PFSK-1 (cell line): ENCODE measurements around the gene CPD.

Experiments
- FOXP2 ChIP-seq: optimal IDR thresholded peaks from 2 replicates; pipeline ENCODE3; 2011; ENCODE audit warnings: borderline replicate concordance, control low read depth, inconsistent platforms; ENCODE audit not compliant: insufficient read depth; ENCODE audit errors: extremely low read length, extremely low read depth
- SIN3A ChIP-seq: IDR thresholded peaks from 2 replicates; pipeline ENCODE4 v1.6.1; 2012; ENCODE audit warnings: mild to moderate bottlenecking, low read length, moderate library complexity, borderline replicate concordance; ENCODE audit not compliant: insufficient read depth
- TAF1 ChIP-seq: IDR thresholded peaks from 2 replicates; pipeline ENCODE4 v1.6.1; 2012; ENCODE audit warnings: low read length, control low read depth, borderline replicate concordance; ENCODE audit not compliant: insufficient read depth
- TF ChIP-seq, protein P1 (sequence below), 2 experiments: IDR thresholded peaks; 2 replicates each; pipeline versions ENCODE4 v1.6.1 to v1.8.0; 2011 to 2012; ENCODE audit warnings: low read depth in 2 of 2, low read length in 2 of 2, control low read depth in 1 of 2, inconsistent platforms in 1 of 2, mild to moderate bottlenecking in 1 of 2, moderate library complexity in 1 of 2; ENCODE audit not compliant: insufficient read depth in 1 of 2

DNA sequence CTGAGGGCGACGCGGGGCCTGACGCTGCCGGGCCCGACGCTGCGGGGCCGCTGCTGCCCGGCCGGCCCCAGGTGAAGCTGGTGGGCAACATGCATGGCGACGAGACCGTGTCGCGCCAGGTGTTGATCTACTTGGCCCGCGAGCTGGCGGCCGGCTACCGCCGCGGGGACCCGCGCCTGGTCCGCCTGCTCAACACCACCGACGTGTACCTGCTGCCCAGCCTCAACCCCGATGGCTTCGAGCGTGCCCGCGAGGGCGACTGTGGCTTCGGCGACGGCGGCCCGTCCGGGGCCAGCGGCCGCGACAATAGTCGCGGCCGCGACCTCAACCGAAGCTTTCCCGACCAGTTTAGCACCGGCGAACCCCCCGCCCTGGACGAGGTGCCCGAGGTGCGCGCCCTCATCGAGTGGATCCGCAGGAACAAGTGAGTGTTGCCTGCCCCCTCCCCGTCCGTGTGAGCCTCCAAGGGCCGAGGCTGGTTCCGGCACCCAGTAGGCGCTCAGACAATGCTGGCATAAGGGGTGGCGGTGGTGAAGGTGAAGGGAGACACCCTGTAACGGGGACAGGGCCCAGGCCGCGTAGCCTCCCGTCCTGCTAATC lies 676 bp downstream of the CPD start:
- TF ChIP-seq SIN3A (no peak), TAF1 (no peak), FOXP2 (peak; percentile 27)
- TF ChIP-seq, protein P1, sequence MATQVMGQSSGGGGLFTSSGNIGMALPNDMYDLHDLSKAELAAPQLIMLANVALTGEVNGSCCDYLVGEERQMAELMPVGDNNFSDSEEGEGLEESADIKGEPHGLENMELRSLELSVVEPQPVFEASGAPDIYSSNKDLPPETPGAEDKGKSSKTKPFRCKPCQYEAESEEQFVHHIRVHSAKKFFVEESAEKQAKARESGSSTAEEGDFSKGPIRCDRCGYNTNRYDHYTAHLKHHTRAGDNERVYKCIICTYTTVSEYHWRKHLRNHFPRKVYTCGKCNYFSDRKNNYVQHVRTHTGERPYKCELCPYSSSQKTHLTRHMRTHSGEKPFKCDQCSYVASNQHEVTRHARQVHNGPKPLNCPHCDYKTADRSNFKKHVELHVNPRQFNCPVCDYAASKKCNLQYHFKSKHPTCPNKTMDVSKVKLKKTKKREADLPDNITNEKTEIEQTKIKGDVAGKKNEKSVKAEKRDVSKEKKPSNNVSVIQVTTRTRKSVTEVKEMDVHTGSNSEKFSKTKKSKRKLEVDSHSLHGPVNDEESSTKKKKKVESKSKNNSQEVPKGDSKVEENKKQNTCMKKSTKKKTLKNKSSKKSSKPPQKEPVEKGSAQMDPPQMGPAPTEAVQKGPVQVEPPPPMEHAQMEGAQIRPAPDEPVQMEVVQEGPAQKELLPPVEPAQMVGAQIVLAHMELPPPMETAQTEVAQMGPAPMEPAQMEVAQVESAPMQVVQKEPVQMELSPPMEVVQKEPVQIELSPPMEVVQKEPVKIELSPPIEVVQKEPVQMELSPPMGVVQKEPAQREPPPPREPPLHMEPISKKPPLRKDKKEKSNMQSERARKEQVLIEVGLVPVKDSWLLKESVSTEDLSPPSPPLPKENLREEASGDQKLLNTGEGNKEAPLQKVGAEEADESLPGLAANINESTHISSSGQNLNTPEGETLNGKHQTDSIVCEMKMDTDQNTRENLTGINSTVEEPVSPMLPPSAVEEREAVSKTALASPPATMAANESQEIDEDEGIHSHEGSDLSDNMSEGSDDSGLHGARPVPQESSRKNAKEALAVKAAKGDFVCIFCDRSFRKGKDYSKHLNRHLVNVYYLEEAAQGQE (IDR thresholded peaks at IDR 0.05; ENCODE audit: insufficient read depth in 1 of 2, low read depth in 2 of 2, low read length in 2 of 2) = no peak
